Right lobe of liver (tissue), 4 donors: ENCODE results near the gene SEPTIN7.

Source experiments
- POLR2A ChIP-seq: fragments of 450-650 bp; IDR thresholded peaks from one replicate; pipeline ENCODE4 v1.6.1; 2017; ENCODE audit warnings: antibody characterized with exemption, mild to moderate bottlenecking
- TF ChIP-seq, protein P1 (sequence below), 4 donors: fragments of 200-600 bp in 3 of 4; fragments of 450-650 bp in 1 of 4; IDR thresholded peaks; one replicate each; pipeline versions ENCODE4 v1.5.1 to v1.8.0; 2016 to 2022; ENCODE audit warnings: antibody characterized with exemption in 4 of 4, mild to moderate bottlenecking in 2 of 4
- donor health status: DM: no; HTN: no; CAD: no.
- donor health status: DM: no; HTN: no; CAD: no.
- donor health status: DM: no; HTN: yes; CAD: no.

DNA sequence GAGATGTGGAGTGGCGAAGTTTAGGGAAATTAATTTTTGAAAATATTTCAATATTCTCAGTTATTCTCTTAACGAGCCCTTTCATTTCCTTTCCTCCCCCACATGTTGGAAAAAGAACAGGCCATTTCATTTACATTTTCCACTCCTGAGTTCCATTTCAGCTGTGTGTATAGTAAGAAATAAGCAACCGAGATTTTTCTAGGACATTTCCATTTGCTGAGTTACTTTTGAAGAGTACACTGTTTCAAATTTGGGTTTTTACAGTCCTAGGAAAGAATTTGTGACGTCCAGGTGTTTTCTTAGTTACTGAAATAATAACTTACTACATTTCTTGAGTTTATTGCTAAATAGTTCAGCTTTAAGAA, 1.2 kb downstream of the SEPTIN7 start:
- TF ChIP-seq, protein P1, sequence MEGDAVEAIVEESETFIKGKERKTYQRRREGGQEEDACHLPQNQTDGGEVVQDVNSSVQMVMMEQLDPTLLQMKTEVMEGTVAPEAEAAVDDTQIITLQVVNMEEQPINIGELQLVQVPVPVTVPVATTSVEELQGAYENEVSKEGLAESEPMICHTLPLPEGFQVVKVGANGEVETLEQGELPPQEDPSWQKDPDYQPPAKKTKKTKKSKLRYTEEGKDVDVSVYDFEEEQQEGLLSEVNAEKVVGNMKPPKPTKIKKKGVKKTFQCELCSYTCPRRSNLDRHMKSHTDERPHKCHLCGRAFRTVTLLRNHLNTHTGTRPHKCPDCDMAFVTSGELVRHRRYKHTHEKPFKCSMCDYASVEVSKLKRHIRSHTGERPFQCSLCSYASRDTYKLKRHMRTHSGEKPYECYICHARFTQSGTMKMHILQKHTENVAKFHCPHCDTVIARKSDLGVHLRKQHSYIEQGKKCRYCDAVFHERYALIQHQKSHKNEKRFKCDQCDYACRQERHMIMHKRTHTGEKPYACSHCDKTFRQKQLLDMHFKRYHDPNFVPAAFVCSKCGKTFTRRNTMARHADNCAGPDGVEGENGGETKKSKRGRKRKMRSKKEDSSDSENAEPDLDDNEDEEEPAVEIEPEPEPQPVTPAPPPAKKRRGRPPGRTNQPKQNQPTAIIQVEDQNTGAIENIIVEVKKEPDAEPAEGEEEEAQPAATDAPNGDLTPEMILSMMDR (IDR thresholded peaks at IDR 0.05): no peak
- no peak for TF ChIP-seq POLR2A
